Left lung (tissue), 10 donors: ENCODE measurements around the gene SLIT3. TPM values are rescaled to one million over a fixed set of nuclear protein-coding genes. Genes with fewer than 3 reads are reported as not detected.

ENCODE experiments used
- ATAC-seq: fragments of 200-7000 bp; cut with Tn5 transposase; one replicate; pipeline ENCODE4 v1.9.1; 2020; ENCODE audit warnings: moderate library complexity
- DNase-seq, 4 donors: peaks; one replicate each; pipeline ENCODE4 v3.0.0-alpha.2; 2013 to 2020
- H3K27ac ChIP-seq, 2 donors: fragments of 200-600 bp; sonication (generic) in 1 of 2; one replicate each; pipeline versions ENCODE4 v1.5.0 to v1.8.0; 2020 to 2021
- H3K27me3 ChIP-seq, 2 donors: fragments of 200-600 bp; sonication (generic) in 1 of 2; one replicate each; pipeline versions ENCODE4 v1.5.0 to v1.8.0; 2020 to 2021
- H3K36me3 ChIP-seq, 2 donors: fragments of 200-600 bp; sonication (generic) in 1 of 2; one replicate each; pipeline versions ENCODE4 v1.5.0 to v1.8.0; 2020 to 2021
- H3K4me1 ChIP-seq, 2 donors: fragments of 200-600 bp; one replicate each; pipeline ENCODE4 v1.8.0; 2021
- H3K4me3 ChIP-seq, 2 donors: fragments of 200-600 bp; sonication (generic) in 1 of 2; one replicate each; pipeline versions ENCODE4 v1.5.0 to v1.8.0; 2020 to 2021; ENCODE audit warnings: mild to moderate bottlenecking in 1 of 2
- H3K9me3 ChIP-seq, 2 donors: fragments of 200-600 bp; sonication (generic) in 1 of 2; one replicate each; pipeline versions ENCODE4 v1.5.0 to v1.8.0; 2020 to 2021
- CTCF ChIP-seq, 2 donors: fragments of 200-600 bp; sonication (generic) in 1 of 2; IDR thresholded peaks; one replicate each; pipeline versions ENCODE4 v1.5.0 to v1.8.0; 2021; ENCODE audit warnings: antibody characterized with exemption in 2 of 2
- intact Hi-C, 2 donors: fragments of 100-400 bp; cut with DNase I; formaldehyde crosslinking; loops; one replicate each; pipeline versions ENCODE4 v1.11.2 to v1.14.2; 2022
- polyA plus RNA-seq, 6 donors: library from polyadenylated mRNA; unstranded; fragments of 120-200 nt; gene quantifications; one replicate each; pipeline ENCODE4 v1.2.1, GENCODE V29; 2013; ENCODE audit not compliant: insufficient read length in 6 of 6
- total RNA-seq, 2 donors: library from RNA; stranded (reverse); fragmentation: NEBNext Ultra II Directional; extraction: Animal tissue kit (Norgen Biotek cat#: 25700); gene quantifications; one replicate each; pipeline ENCODE4 v1.2.1, GENCODE V29; 2021
- donor health status: DM: no; HTN: yes; CAD: no.
- donor health status: DM: no; HTN: no; CAD: no.

SLIT3 gene
- total and polyA plus RNA-seq, 8 donors, result 37.6 to 77.1 (median 45.9) TPM

GRCh38 chr5:168893283-168893682 lies 407.7 kb downstream of the SLIT3 start:
- no peak for TF ChIP-seq CTCF (IDR thresholded peaks at IDR 0.05)
- DNase-seq, result no peak
- no peaks in the 10 kb centered on the region for H3K9me3 ChIP-seq
- no peaks in the 10 kb centered on the region for H3K4me1 ChIP-seq
- H3K4me3 ChIP-seq, result no peak overlapping the region
- no peaks in the 10 kb centered on the region for H3K36me3 ChIP-seq
- peaks cover 0 to 23% of the 10 kb centered on the region in 2 donors for H3K27me3 ChIP-seq
- no peak for ATAC-seq
- intact Hi-C loops, result no loop called here
- H3K27ac ChIP-seq, result no peak overlapping the region

DNA sequence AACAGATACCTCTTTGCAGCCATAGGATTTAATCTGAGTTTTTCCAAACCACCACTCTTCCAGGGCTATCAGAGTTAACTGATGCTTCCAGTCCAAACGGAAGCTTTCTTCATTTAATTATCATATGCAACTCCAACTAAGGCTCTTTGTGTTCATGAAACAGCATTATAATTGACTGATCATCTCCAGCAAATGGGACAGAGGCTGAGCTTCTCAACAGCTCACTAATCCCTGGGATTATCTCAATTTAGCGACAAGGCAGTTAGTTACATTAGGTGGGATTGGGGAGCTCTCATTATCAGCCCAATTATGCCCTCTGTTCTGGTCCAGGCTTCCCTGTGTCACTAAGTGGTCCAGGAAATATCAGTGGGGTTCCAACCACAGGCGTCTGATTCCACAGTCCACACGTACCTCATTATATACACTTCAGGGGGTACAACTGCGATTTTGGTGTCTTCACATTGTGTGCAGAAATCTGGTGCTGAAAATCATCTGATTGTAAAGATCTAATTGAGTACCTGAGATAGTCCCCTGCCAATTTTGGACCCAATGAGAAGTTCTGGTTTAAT lies 408.2 kb downstream of the SLIT3 start:
- no peak for DNase-seq
- no peaks in the 10 kb centered on the region for H3K4me1 ChIP-seq
- ATAC-seq, result no peak
- H3K4me3 ChIP-seq, result no peak overlapping the region
- no peaks in the 10 kb centered on the region for H3K9me3 ChIP-seq
- peaks cover 0 to 23% of the 10 kb centered on the region in 2 donors for H3K27me3 ChIP-seq
- intact Hi-C loops, result no loop called here
- H3K36me3 ChIP-seq, result no peaks in the 10 kb centered on the region
- no peak overlapping the region for H3K27ac ChIP-seq
- TF ChIP-seq CTCF (IDR thresholded peaks at IDR 0.05), result no peak

GRCh38 chr5:168890816-168891812 lies 409.8 kb downstream of the SLIT3 start:
- no peak for DNase-seq
- no peaks in the 10 kb centered on the region for H3K36me3 ChIP-seq
- no peak for TF ChIP-seq CTCF (IDR thresholded peaks at IDR 0.05)
- ATAC-seq, result no peak
- H3K9me3 ChIP-seq, result no peaks in the 10 kb centered on the region
- no peak overlapping the region for H3K4me3 ChIP-seq
- intact Hi-C loops, result no loop called here
- H3K4me1 ChIP-seq, result no peaks in the 10 kb centered on the region
- H3K27ac ChIP-seq, result no peak overlapping the region
- H3K27me3 ChIP-seq, result peaks cover 0 to 35% of the 10 kb centered on the region in 2 donors

DNA sequence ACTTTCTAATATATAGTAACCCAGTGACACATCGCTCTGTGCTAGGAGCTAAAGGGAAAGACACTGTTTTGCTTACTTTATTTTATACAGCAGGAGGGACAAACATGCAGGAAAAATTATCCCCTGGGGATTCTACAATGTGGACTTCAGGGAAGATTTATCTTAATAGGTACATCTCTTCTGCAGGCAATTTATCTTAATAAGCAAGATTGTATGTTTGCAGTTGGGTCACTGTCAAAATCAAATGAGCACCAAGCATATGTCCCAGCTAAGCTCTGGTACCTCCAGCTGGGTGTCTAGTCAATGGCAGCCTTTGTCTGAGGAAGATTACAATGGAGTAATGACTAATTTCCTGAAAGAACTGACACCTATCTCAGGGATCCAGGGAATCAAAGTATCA lies 411.9 kb downstream of the SLIT3 start:
- no peak for TF ChIP-seq CTCF (IDR thresholded peaks at IDR 0.05)
- no peak for DNase-seq
- no peak overlapping the region for H3K27ac ChIP-seq
- no peaks in the 10 kb centered on the region for H3K36me3 ChIP-seq
- intact Hi-C loops, result no loop called here
- H3K4me3 ChIP-seq, result no peak overlapping the region
- peaks cover 0 to 35% of the 10 kb centered on the region in 2 donors for H3K27me3 ChIP-seq
- H3K4me1 ChIP-seq, result no peaks in the 10 kb centered on the region
- no peak for ATAC-seq
- H3K9me3 ChIP-seq, result no peaks in the 10 kb centered on the region

GRCh38 chr5:168887931-168888330 lies 413.0 kb downstream of the SLIT3 start:
- Histone ChIP-seq H3K27ac (no peak overlapping the region), H3K27me3 (peaks cover 0 to 42% of the 10 kb centered on the region in 2 donors), H3K4me3 (no peak overlapping the region), H3K36me3 (no peaks in the 10 kb centered on the region), H3K4me1 (no peaks in the 10 kb centered on the region), H3K9me3 (no peaks in the 10 kb centered on the region)
- DNase-seq (no peak), ATAC-seq (no peak)
- no peak for TF ChIP-seq CTCF (IDR thresholded peaks at IDR 0.05)
- intact Hi-C loops, result no loop called here
